ENCODE results near the gene RAPGEF5.

RAPGEF5 gene

DNA sequence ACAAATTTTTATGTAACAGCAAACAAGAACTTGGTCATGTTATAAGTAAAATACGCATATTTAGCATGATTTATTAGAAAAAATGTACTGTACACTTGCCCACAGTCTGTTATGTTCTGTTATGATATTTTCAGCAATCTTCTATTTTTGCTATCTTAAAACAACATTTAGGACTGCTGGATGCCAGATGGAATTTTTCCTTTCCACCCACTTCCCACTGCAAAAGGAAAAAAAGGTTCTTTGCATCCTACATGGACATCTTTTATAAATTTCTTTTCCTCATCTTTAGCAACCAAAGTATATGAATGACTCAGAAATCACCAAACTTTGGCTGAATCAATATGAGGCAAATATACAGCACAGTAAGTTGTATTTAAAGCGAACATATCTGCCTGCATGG is 146.0 kb downstream of the RAPGEF5 start:
- H3K79me2 ChIP-seq (ENCODE audit: low read length), result no peaks in the 10 kb centered on the region
- H3K9me2 ChIP-seq (replicated peaks; ENCODE audit: insufficient read depth, low read length), result no peaks in the 10 kb centered on the region
- no peaks in the 10 kb centered on the region for H4K20me1 ChIP-seq (ENCODE audit: insufficient read depth, low read length)
- no peak overlapping the region for H2AFZ ChIP-seq (ENCODE audit: low read length)
- no peak overlapping the region for H3K9ac ChIP-seq (ENCODE audit: low read length)
- no peaks in the 10 kb centered on the region for H3K4me1 ChIP-seq (ENCODE audit: low read length)
- no peak overlapping the region for H3K4me2 ChIP-seq (ENCODE audit: low read depth, low read length)
- no peaks in the 10 kb centered on the region for H3K9me3 ChIP-seq (replicated peaks; ENCODE audit: insufficient read depth, low read length)
- TF ChIP-seq, protein P1, sequence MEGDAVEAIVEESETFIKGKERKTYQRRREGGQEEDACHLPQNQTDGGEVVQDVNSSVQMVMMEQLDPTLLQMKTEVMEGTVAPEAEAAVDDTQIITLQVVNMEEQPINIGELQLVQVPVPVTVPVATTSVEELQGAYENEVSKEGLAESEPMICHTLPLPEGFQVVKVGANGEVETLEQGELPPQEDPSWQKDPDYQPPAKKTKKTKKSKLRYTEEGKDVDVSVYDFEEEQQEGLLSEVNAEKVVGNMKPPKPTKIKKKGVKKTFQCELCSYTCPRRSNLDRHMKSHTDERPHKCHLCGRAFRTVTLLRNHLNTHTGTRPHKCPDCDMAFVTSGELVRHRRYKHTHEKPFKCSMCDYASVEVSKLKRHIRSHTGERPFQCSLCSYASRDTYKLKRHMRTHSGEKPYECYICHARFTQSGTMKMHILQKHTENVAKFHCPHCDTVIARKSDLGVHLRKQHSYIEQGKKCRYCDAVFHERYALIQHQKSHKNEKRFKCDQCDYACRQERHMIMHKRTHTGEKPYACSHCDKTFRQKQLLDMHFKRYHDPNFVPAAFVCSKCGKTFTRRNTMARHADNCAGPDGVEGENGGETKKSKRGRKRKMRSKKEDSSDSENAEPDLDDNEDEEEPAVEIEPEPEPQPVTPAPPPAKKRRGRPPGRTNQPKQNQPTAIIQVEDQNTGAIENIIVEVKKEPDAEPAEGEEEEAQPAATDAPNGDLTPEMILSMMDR (IDR thresholded peaks at IDR 0.05; ENCODE audit: low read length), result no peak
- TF ChIP-seq EZH2 (optimal IDR thresholded peaks at IDR 0.05; ENCODE audit: low read depth, low read length), result no peak
- no peak for TF ChIP-seq EZH2phosphoT487 (IDR thresholded peaks at IDR 0.05; ENCODE audit: low read length)
- no peak overlapping the region for H3K27ac ChIP-seq (ENCODE audit: low read length)
- no peaks in the 10 kb centered on the region for H3F3A ChIP-seq (ENCODE audit: insufficient read depth, low read length)
- no peaks in the 10 kb centered on the region for H3K36me3 ChIP-seq (replicated peaks; ENCODE audit: insufficient read depth, low read length)
- H3K4me3 ChIP-seq (ENCODE audit: low read length), result no peak overlapping the region
- no peak for DNase-seq
- H3K27me3 ChIP-seq (replicated peaks; ENCODE audit: insufficient read depth, low read length), result no peaks in the 10 kb centered on the region

DNA sequence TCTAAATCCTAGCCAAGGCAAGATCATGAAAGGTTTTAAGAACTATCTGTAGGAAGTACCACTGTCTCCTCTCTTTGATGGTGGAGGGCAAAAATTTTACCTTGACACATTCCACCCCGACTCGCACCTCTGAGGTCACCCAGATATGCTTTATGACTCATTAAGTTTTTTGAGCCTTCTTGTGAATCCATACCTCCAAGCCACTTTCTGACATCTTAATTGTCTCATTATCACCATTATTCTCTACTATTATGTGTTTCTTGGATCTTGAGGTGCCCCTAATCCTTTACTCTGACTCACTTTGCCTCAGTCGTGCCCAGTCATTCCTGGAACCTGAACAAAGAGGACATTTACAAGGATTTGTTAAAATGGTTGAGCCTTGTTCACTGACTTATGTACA is 146.6 kb downstream of the RAPGEF5 start:
- Histone ChIP-seq H3K9ac (ENCODE audit: low read length) (no peak overlapping the region), H3K27ac (ENCODE audit: low read length) (no peak overlapping the region), H3F3A (ENCODE audit: insufficient read depth, low read length) (no peaks in the 10 kb centered on the region), H3K9me2 (replicated peaks; ENCODE audit: insufficient read depth, low read length) (no peaks in the 10 kb centered on the region), H4K20me1 (ENCODE audit: insufficient read depth, low read length) (no peaks in the 10 kb centered on the region), H3K36me3 (replicated peaks; ENCODE audit: insufficient read depth, low read length) (no peaks in the 10 kb centered on the region), H3K4me1 (ENCODE audit: low read length) (no peaks in the 10 kb centered on the region), H3K79me2 (ENCODE audit: low read length) (no peaks in the 10 kb centered on the region), H3K4me2 (ENCODE audit: low read depth, low read length) (no peak overlapping the region), H3K27me3 (replicated peaks; ENCODE audit: insufficient read depth, low read length) (no peaks in the 10 kb centered on the region), H3K9me3 (replicated peaks; ENCODE audit: insufficient read depth, low read length) (no peaks in the 10 kb centered on the region), H3K4me3 (ENCODE audit: low read length) (no peak overlapping the region), H2AFZ (ENCODE audit: low read length) (no peak overlapping the region)
- no peak for TF ChIP-seq EZH2 (optimal IDR thresholded peaks at IDR 0.05; ENCODE audit: low read depth, low read length)
- TF ChIP-seq EZH2phosphoT487 (IDR thresholded peaks at IDR 0.05; ENCODE audit: low read length), result no peak
- TF ChIP-seq, protein P1 (IDR thresholded peaks at IDR 0.05; ENCODE audit: low read length), result no peak
- no peak for DNase-seq

GRCh38 chr7:22208799-22209198 is 148.2 kb downstream of the RAPGEF5 start:
- Histone ChIP-seq H3K27ac (ENCODE audit: low read length) (no peak overlapping the region), H3K9me2 (replicated peaks; ENCODE audit: insufficient read depth, low read length) (no peaks in the 10 kb centered on the region), H3K79me2 (ENCODE audit: low read length) (no peaks in the 10 kb centered on the region), H3F3A (ENCODE audit: insufficient read depth, low read length) (no peaks in the 10 kb centered on the region), H3K4me3 (ENCODE audit: low read length) (no peak overlapping the region), H2AFZ (ENCODE audit: low read length) (no peak overlapping the region), H4K20me1 (ENCODE audit: insufficient read depth, low read length) (no peaks in the 10 kb centered on the region), H3K4me2 (ENCODE audit: low read depth, low read length) (no peak overlapping the region), H3K9me3 (replicated peaks; ENCODE audit: insufficient read depth, low read length) (no peaks in the 10 kb centered on the region), H3K9ac (ENCODE audit: low read length) (no peak overlapping the region), H3K27me3 (replicated peaks; ENCODE audit: insufficient read depth, low read length) (no peaks in the 10 kb centered on the region), H3K36me3 (replicated peaks; ENCODE audit: insufficient read depth, low read length) (no peaks in the 10 kb centered on the region), H3K4me1 (ENCODE audit: low read length) (no peaks in the 10 kb centered on the region)
- TF ChIP-seq EZH2 (optimal IDR thresholded peaks at IDR 0.05; ENCODE audit: low read depth, low read length) (no peak), EZH2phosphoT487 (IDR thresholded peaks at IDR 0.05; ENCODE audit: low read length) (no peak)
- TF ChIP-seq, protein P1 (IDR thresholded peaks at IDR 0.05; ENCODE audit: low read length), result no peak
- DNase-seq, result no peak
